Measurements from ENCODE around the gene CACNA1B.

CACNA1B gene

GRCh38 chr9:137892424-137893191 lies 15.0 kb downstream of the CACNA1B start:
- no peak for DNase-seq (ENCODE audit: low read depth)
- Histone ChIP-seq H3K27me3 (replicated peaks; ENCODE audit: control insufficient read depth, insufficient read depth, low read length) (peaks cover 3% of the 10 kb centered on the region), H3K36me3 (ENCODE audit: control insufficient read depth, insufficient read depth, low read length, severe bottlenecking) (no peaks in the 10 kb centered on the region), H3K9me3 (ENCODE audit: control insufficient read depth, low read length) (no peaks in the 10 kb centered on the region), H3K4me3 (ENCODE audit: low read length) (no peak overlapping the region), H3K4me1 (ENCODE audit: control insufficient read depth, insufficient read depth, low read length) (no peaks in the 10 kb centered on the region), H3K9ac (ENCODE audit: low read length) (no peak overlapping the region)

GRCh38 chr9:137893670-137894069 lies 16.1 kb downstream of the CACNA1B start:
- Histone ChIP-seq H3K9me3 (ENCODE audit: control insufficient read depth, low read length) (peaks cover 3% of the 10 kb centered on the region), H3K4me3 (ENCODE audit: low read length) (no peak overlapping the region), H3K9ac (ENCODE audit: low read length) (no peak overlapping the region), H3K27me3 (replicated peaks; ENCODE audit: control insufficient read depth, insufficient read depth, low read length) (peaks cover 3% of the 10 kb centered on the region), H3K36me3 (ENCODE audit: control insufficient read depth, insufficient read depth, low read length, severe bottlenecking) (no peaks in the 10 kb centered on the region), H3K4me1 (ENCODE audit: control insufficient read depth, insufficient read depth, low read length) (no peaks in the 10 kb centered on the region)
- no peak for DNase-seq (ENCODE audit: low read depth)

GRCh38 chr9:137899551-137900360 lies 22.2 kb downstream of the CACNA1B start:
- Histone ChIP-seq H3K27me3 (replicated peaks; ENCODE audit: control insufficient read depth, insufficient read depth, low read length) (peaks cover 3% of the 10 kb centered on the region), H3K4me1 (ENCODE audit: control insufficient read depth, insufficient read depth, low read length) (no peaks in the 10 kb centered on the region), H3K9me3 (ENCODE audit: control insufficient read depth, low read length) (peaks cover 8% of the 10 kb centered on the region), H3K9ac (ENCODE audit: low read length) (no peak overlapping the region), H3K36me3 (ENCODE audit: control insufficient read depth, insufficient read depth, low read length, severe bottlenecking) (no peaks in the 10 kb centered on the region), H3K4me3 (ENCODE audit: low read length) (no peak overlapping the region)
- DNase-seq (ENCODE audit: low read depth) = no peak

GRCh38 chr9:137900584-137901310 lies 23.2 kb downstream of the CACNA1B start:
- Histone ChIP-seq H3K9ac (ENCODE audit: low read length) (no peak overlapping the region), H3K36me3 (ENCODE audit: control insufficient read depth, insufficient read depth, low read length, severe bottlenecking) (no peaks in the 10 kb centered on the region), H3K9me3 (ENCODE audit: control insufficient read depth, low read length) (peaks cover 8% of the 10 kb centered on the region), H3K27me3 (replicated peaks; ENCODE audit: control insufficient read depth, insufficient read depth, low read length) (no peaks in the 10 kb centered on the region), H3K4me3 (ENCODE audit: low read length) (no peak overlapping the region), H3K4me1 (ENCODE audit: control insufficient read depth, insufficient read depth, low read length) (no peaks in the 10 kb centered on the region)
- DNase-seq (ENCODE audit: low read depth) = no peak

- no peak for DNase-seq (ENCODE audit: low read depth)
- Histone ChIP-seq H3K9me3 (ENCODE audit: control insufficient read depth, low read length) (peaks cover 8% of the 10 kb centered on the region), H3K27me3 (replicated peaks; ENCODE audit: control insufficient read depth, insufficient read depth, low read length) (no peaks in the 10 kb centered on the region), H3K4me3 (ENCODE audit: low read length) (no peak overlapping the region), H3K9ac (ENCODE audit: low read length) (no peak overlapping the region), H3K4me1 (ENCODE audit: control insufficient read depth, insufficient read depth, low read length) (no peaks in the 10 kb centered on the region), H3K36me3 (ENCODE audit: control insufficient read depth, insufficient read depth, low read length, severe bottlenecking) (no peaks in the 10 kb centered on the region)
Measured at GRCh38 chr9:137902646-137903045, 25.1 kb downstream of the CACNA1B start.

- no peak overlapping the region for H3K4me3 ChIP-seq (ENCODE audit: low read length)
- no peaks in the 10 kb centered on the region for H3K27me3 ChIP-seq (replicated peaks; ENCODE audit: control insufficient read depth, insufficient read depth, low read length)
Measured at GRCh38 chr9:137905740-137906139, 28.2 kb downstream of the CACNA1B start.

GRCh38 chr9:137907776-137908175 lies 30.2 kb downstream of the CACNA1B start:
- Histone ChIP-seq H3K9ac (ENCODE audit: low read length) (no peak overlapping the region), H3K9me3 (ENCODE audit: control insufficient read depth, low read length) (no peaks in the 10 kb centered on the region), H3K4me3 (ENCODE audit: low read length) (no peak overlapping the region), H3K36me3 (ENCODE audit: control insufficient read depth, insufficient read depth, low read length, severe bottlenecking) (no peaks in the 10 kb centered on the region), H3K4me1 (ENCODE audit: control insufficient read depth, insufficient read depth, low read length) (no peaks in the 10 kb centered on the region), H3K27me3 (replicated peaks; ENCODE audit: control insufficient read depth, insufficient read depth, low read length) (no peaks in the 10 kb centered on the region)
- no peak for DNase-seq (ENCODE audit: low read depth)

More at GRCh38 chr9:137905740-137906139, 28.2 kb downstream of the CACNA1B start:
- Histone ChIP-seq H3K9ac (ENCODE audit: low read length) (no peak overlapping the region), H3K9me3 (ENCODE audit: control insufficient read depth, low read length) (peaks cover 5% of the 10 kb centered on the region), H3K36me3 (ENCODE audit: control insufficient read depth, insufficient read depth, low read length, severe bottlenecking) (no peaks in the 10 kb centered on the region), H3K4me1 (ENCODE audit: control insufficient read depth, insufficient read depth, low read length) (no peaks in the 10 kb centered on the region)
- DNase-seq (ENCODE audit: low read depth) = no peak

- H3K9ac ChIP-seq (ENCODE audit: low read length) = no peak overlapping the region
- DNase-seq (ENCODE audit: low read depth) = no peak
- H3K36me3 ChIP-seq (ENCODE audit: control insufficient read depth, insufficient read depth, low read length, severe bottlenecking) = no peaks in the 10 kb centered on the region
- no peaks in the 10 kb centered on the region for H3K9me3 ChIP-seq (ENCODE audit: control insufficient read depth, low read length)
- no peaks in the 10 kb centered on the region for H3K27me3 ChIP-seq (replicated peaks; ENCODE audit: control insufficient read depth, insufficient read depth, low read length)
- H3K4me1 ChIP-seq (ENCODE audit: control insufficient read depth, insufficient read depth, low read length) = no peaks in the 10 kb centered on the region
- H3K4me3 ChIP-seq (ENCODE audit: low read length) = no peak overlapping the region
Measured at GRCh38 chr9:137912671-137913070, 35.1 kb downstream of the CACNA1B start.

- no peak for DNase-seq (ENCODE audit: low read depth)
- Histone ChIP-seq H3K9me3 (ENCODE audit: control insufficient read depth, low read length) (no peaks in the 10 kb centered on the region), H3K9ac (ENCODE audit: low read length) (no peak overlapping the region), H3K36me3 (ENCODE audit: control insufficient read depth, insufficient read depth, low read length, severe bottlenecking) (no peaks in the 10 kb centered on the region), H3K4me1 (ENCODE audit: control insufficient read depth, insufficient read depth, low read length) (no peaks in the 10 kb centered on the region), H3K27me3 (replicated peaks; ENCODE audit: control insufficient read depth, insufficient read depth, low read length) (no peaks in the 10 kb centered on the region), H3K4me3 (ENCODE audit: low read length) (no peak overlapping the region)
Measured at GRCh38 chr9:137913132-137913531, 35.5 kb downstream of the CACNA1B start.

- Histone ChIP-seq H3K27me3 (replicated peaks; ENCODE audit: control insufficient read depth, insufficient read depth, low read length) (no peaks in the 10 kb centered on the region), H3K9me3 (ENCODE audit: control insufficient read depth, low read length) (no peaks in the 10 kb centered on the region), H3K4me1 (ENCODE audit: control insufficient read depth, insufficient read depth, low read length) (peaks cover 2% of the 10 kb centered on the region), H3K36me3 (ENCODE audit: control insufficient read depth, insufficient read depth, low read length, severe bottlenecking) (no peaks in the 10 kb centered on the region), H3K9ac (ENCODE audit: low read length) (no peak overlapping the region), H3K4me3 (ENCODE audit: low read length) (no peak overlapping the region)
- DNase-seq (ENCODE audit: low read depth) = no peak
Measured at GRCh38 chr9:137913771-137914767, 36.5 kb downstream of the CACNA1B start.
